Medulla oblongata (tissue), 1 donor: ENCODE measurements around the gene ST8SIA6.
"Not testable (repeated sequence)": the region's sequence is repeated elsewhere in the genome, so short reads cannot be mapped to it uniquely, and the experiment has no call there.

Source experiments
- DNase-seq: peaks from one replicate; pipeline ENCODE4 v3.0.0-alpha.2; 2015; ENCODE audit errors: extremely low spot score

Gene ST8SIA6

GRCh38 chr10:17344206-17344605 is 110.2 kb downstream of the ST8SIA6 start:
- no peak for DNase-seq

GRCh38 chr10:17343118-17343517 is 111.3 kb downstream of the ST8SIA6 start:
- no peak for DNase-seq

GRCh38 chr10:17340144-17340829 is 114.1 kb downstream of the ST8SIA6 start:
- DNase-seq, result no peak

GRCh38 chr10:17335065-17335464 is 119.3 kb downstream of the ST8SIA6 start:
- no peak for DNase-seq

GRCh38 chr10:17330501-17330900 is 123.9 kb downstream of the ST8SIA6 start:
- DNase-seq, result no peak

- DNase-seq, result no peak
These were observed 128.0 kb downstream of the ST8SIA6 start for GRCh38 chr10:17326377-17326776.

- not testable (repeated sequence) for DNase-seq
These were observed 132.4 kb downstream of the ST8SIA6 start for GRCh38 chr10:17321957-17322356.

- DNase-seq, result no peak
These were observed 137.8 kb downstream of the ST8SIA6 start for GRCh38 chr10:17316488-17317170.

GRCh38 chr10:17309435-17309834 is 145.0 kb downstream of the ST8SIA6 start:
- DNase-seq, result no peak

GRCh38 chr10:17307123-17307522 is 147.3 kb downstream of the ST8SIA6 start:
- DNase-seq, result no peak

GRCh38 chr10:17292375-17292774 is 162.0 kb downstream of the ST8SIA6 start:
- no peak for DNase-seq

GRCh38 chr10:17290226-17290625 is 164.2 kb downstream of the ST8SIA6 start:
- DNase-seq, result peak; percentile 2

- no peak for DNase-seq
These were observed 164.6 kb downstream of the ST8SIA6 start for GRCh38 chr10:17289763-17290162.

- no peak for DNase-seq
These were observed 167.5 kb downstream of the ST8SIA6 start for GRCh38 chr10:17286562-17287550.

- DNase-seq, result no peak
These were observed 172.1 kb downstream of the ST8SIA6 start for GRCh38 chr10:17282311-17282710.

- DNase-seq, result no peak
These were observed 175.7 kb downstream of the ST8SIA6 start for GRCh38 chr10:17278607-17279240.

GRCh38 chr10:17276756-17277424 is 177.5 kb downstream of the ST8SIA6 start:
- no peak for DNase-seq

GRCh38 chr10:17273403-17273802 is 181.0 kb downstream of the ST8SIA6 start:
- no peak for DNase-seq

- no peak for DNase-seq
These were observed 181.7 kb downstream of the ST8SIA6 start for GRCh38 chr10:17272648-17273047.
